HG02973 (cell line): ENCODE data around the gene CD82.
"Not testable (repeated sequence)": the region's sequence is repeated elsewhere in the genome, so short reads cannot be mapped to it uniquely, and the experiment has no call there.

Experiments used
- ATAC-seq: cut with Tn5 transposase; IDR thresholded peaks from one replicate; pipeline ENCODE4 v1.9.1; 2021; ENCODE audit warnings: moderate library complexity; ENCODE audit not compliant: unreplicated experiment

The CD82 gene

DNA sequence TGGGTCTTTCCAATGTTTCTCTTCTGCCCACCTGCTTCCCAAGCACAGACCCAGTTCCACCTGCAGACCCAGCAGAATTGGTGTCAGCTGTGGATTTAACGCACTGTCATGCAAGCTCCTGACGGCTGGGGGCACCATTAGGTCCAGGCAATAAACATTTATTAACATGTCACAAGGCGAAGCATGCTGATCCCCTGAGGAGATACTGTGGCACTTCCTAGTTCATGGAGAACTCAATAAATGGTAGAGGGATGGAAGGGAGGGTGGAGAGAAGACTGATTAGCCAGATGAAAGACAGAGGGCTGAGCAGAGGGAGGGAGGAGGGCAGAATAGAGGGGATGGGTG, 93.0 kb downstream of the CD82 start:
- ATAC-seq: no peak

DNA sequence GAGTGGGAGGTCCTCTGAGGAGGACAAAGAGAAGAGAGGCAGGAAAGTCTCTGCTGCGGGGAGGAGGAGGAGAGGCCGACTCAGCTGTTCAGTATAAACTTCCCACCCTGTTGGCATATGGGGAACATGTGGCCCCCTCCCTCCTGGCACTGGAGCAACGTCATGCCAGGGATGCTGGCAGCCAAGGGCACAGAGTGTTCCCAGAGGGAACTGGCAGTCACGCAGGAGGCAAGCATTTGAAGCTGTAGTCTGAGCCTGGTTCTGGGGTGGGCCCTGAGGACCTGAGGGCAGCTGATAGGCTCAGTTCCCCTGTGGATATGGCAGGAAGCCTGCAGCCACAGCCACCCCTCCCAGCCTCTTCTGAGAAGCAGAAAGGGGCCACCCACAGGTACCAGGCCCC, 94.2 kb downstream of the CD82 start:
- ATAC-seq: no peak

DNA sequence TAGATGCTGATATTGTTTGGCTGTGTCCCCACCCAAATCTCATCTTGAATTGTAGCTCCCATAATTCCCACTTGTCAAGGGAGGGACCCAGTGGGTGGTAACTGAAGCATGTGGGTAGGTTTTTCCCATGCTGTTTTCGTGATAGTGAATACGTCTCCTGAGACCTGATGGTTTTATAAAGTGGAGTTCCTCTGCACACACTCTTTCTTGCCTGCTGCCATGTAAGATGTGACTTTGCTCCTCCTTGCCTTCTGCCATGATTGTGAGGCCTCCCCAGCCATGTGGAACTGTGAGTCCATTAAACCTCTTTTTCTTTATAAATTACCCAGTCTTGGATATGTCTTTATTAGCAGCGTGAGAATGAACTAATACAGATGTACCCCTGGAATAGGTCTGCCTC, 95.1 kb downstream of the CD82 start:
- not testable (repeated sequence) for ATAC-seq

DNA sequence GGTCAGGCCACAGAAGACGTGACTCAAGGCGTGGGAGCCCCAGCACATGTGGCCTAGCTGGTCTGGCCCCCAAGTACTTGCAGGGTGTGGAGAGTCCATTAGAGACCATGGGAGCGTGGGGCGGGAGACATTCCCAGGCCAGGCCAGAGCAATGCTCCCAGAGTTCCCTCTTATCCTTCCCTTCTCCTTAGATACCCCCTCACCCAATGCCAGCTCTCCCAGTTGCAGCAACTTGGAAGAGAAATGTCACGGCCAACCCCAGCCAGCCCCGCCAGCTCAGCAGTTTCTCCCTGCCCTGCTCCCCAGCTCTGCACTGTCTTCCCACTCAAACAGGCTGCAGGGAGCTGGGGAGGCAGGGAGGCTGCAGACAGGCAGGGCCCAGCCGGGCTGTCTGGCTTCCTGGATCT, 95.9 kb downstream of the CD82 start:
- ATAC-seq: no peak
